H1 (cell line): Measurements from ENCODE around the gene TEAD1. TPM values are rescaled to one million over a fixed set of nuclear protein-coding genes. Genes with fewer than 3 reads are reported as not detected.

Experiments
- BCL11A ChIP-seq, 2 experiments: IDR thresholded peaks; one replicate each; pipeline ENCODE4 v1.6.1; 2011; ENCODE audit warnings: low read depth in 2 of 2, low read length in 2 of 2, mild to moderate bottlenecking in 2 of 2
- SIN3A ChIP-seq, 2 experiments: IDR thresholded peaks in 1 of 2; conservative IDR thresholded peaks in 1 of 2; 2 replicates each; pipeline ENCODE4 v1.6.1; 2011 to 2012; ENCODE audit warnings: low read length in 2 of 2, improper control_type of control experiment in 1 of 2, low read depth in 1 of 2, mild to moderate bottlenecking in 1 of 2
- SP2 ChIP-seq: IDR thresholded peaks from 2 replicates; pipeline ENCODE4 v1.6.1; 2012; ENCODE audit warnings: mild to moderate bottlenecking, low read length, inconsistent platforms
- polyA plus RNA-seq, 7 experiments: library from polyadenylated mRNA; depleted of rRNA in 3 of 7; stranded (reverse) in 5 of 7; unstranded in 2 of 7; fragments of >200 nt in 5 of 7; fragments of 200-250 nt in 2 of 7; gene quantifications; 1 replicate in 5 of 7; 2 replicates in 1 of 7; 4 replicates in 1 of 7; pipeline versions ENCODE4 v1.2.1 to v1.2.3, GENCODE V29; 2011 to 2013; ENCODE audit warnings: missing spikeins in 2 of 7, mixed read lengths in 2 of 7
- total RNA-seq: library from RNA; stranded (reverse); fragmentation: NEBNext Ultra II Directional; extraction: Animal tissue kit (Norgen Biotek cat#: 25700); gene quantifications from 2 replicates; pipeline ENCODE4 v1.2.1, GENCODE V29; 2021

The TEAD1 gene
- total and polyA plus RNA-seq, 2 of the 8 experiments (the other 6 are each of a cell fraction or from before 2014, with no cell fraction given), result 15.6 to 67.4 TPM

DNA sequence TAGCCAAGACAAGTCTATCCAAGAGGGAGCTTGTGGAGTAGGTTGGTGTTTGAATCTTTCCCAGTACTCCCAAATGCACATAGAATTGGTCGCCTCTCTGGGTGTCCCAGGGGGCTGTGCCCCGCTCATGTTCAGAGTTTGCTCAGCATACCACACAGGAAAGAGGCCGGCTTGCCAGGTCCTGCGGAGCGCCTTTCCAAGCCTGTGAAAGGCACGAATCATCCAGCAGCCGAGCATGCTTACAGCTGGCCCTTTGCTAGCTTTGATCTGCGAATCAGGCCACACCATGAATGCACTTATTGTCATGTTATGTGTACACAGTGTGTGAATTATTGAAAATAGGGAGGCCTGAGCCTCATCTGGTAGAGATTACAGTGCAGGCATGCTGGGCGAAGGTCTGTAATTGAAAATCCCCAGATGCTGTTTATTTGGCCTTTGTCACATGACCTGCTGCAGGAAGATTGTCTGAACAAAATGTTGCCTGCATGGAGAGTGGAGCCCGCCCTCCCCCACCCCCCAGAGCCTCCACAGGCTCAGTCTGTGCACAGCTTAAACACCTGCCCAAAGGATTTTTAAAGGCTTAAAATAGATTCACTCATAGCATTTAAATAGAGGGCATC, 171.6 kb downstream of the TEAD1 start (continued):
- no peak for TF ChIP-seq SIN3A (conservative IDR thresholded peaks at IDR 0.05 in 1 of 2, IDR thresholded peaks at IDR 0.05 in 1 of 2; ENCODE audit: low read depth in 1 of 2, low read length in 2 of 2)
- no peak for TF ChIP-seq SP2
- TF ChIP-seq BCL11A (IDR thresholded peaks at IDR 0.05; ENCODE audit: low read depth in 2 of 2, low read length in 2 of 2), result no peak
